Activated naive CD8-positive, alpha-beta T cell treated with anti-CD3 and anti-CD28 coated beads for 36 hours (primary cell): Measurements from ENCODE around the gene AFAP1L2. TPM values are rescaled to one million over a fixed set of nuclear protein-coding genes. Genes with fewer than 3 reads are reported as not detected.

Source experiments
- DNase-seq: peaks from one replicate; pipeline ENCODE4 v3.0.0; 2021
- H3K27ac Mint-ChIP-seq: one replicate; pipeline ENCODE4 v1.8.0; 2022; ENCODE audit warnings: mild to moderate bottlenecking, moderate library complexity, mixed read lengths
- H3K27me3 Mint-ChIP-seq: one replicate; pipeline ENCODE4 v1.8.0; 2022; ENCODE audit warnings: mild to moderate bottlenecking, mixed read lengths
- H3K36me3 Mint-ChIP-seq: one replicate; pipeline ENCODE4 v1.8.0; 2021; ENCODE audit warnings: mild to moderate bottlenecking, mixed read lengths
- H3K4me1 Mint-ChIP-seq: one replicate; pipeline ENCODE4 v1.8.0; 2021; ENCODE audit warnings: mixed read lengths
- H3K4me3 Mint-ChIP-seq: one replicate; pipeline ENCODE4 v1.8.0; 2022; ENCODE audit warnings: mild to moderate bottlenecking, moderate library complexity, mixed read lengths
- H3K9me3 Mint-ChIP-seq: one replicate; pipeline ENCODE4 v1.8.0; 2022; ENCODE audit warnings: mixed read lengths
- total RNA-seq, 2 experiments: library from RNA; stranded (reverse); gene quantifications; one replicate each; pipeline ENCODE4 v1.2.3, GENCODE V29; 2021

AFAP1L2 gene
- total RNA-seq, 2 experiments from 2014 or later, result 3.2 to 4.6 TPM

GRCh38 chr10:114281006-114281405 lies 123.3 kb downstream of the AFAP1L2 start:
- no peaks in the 10 kb centered on the region for H3K27me3 Mint-ChIP-seq

GRCh38 chr10:114279901-114280644 lies 124.2 kb downstream of the AFAP1L2 start:
- H3K4me1 Mint-ChIP-seq, result no peaks in the 10 kb centered on the region
- H3K9me3 Mint-ChIP-seq, result no peaks in the 10 kb centered on the region
- no peak for DNase-seq
- H3K36me3 Mint-ChIP-seq, result no peaks in the 10 kb centered on the region
- no peak overlapping the region for H3K4me3 Mint-ChIP-seq
- no peaks in the 10 kb centered on the region for H3K27me3 Mint-ChIP-seq
- H3K27ac Mint-ChIP-seq, result no peak overlapping the region

More at GRCh38 chr10:114281006-114281405, 123.3 kb downstream of the AFAP1L2 start:
- Mint-ChIP-seq H3K9me3 (no peaks in the 10 kb centered on the region), H3K27ac (no peak overlapping the region), H3K36me3 (no peaks in the 10 kb centered on the region), H3K4me3 (no peak overlapping the region), H3K4me1 (no peaks in the 10 kb centered on the region)
- no peak for DNase-seq

- DNase-seq, result no peak
- H3K4me3 Mint-ChIP-seq, result no peak overlapping the region
- no peaks in the 10 kb centered on the region for H3K4me1 Mint-ChIP-seq
- no peaks in the 10 kb centered on the region for H3K27me3 Mint-ChIP-seq
- no peaks in the 10 kb centered on the region for H3K9me3 Mint-ChIP-seq
- H3K27ac Mint-ChIP-seq, result no peak overlapping the region
- no peaks in the 10 kb centered on the region for H3K36me3 Mint-ChIP-seq
These were observed 125.0 kb downstream of the AFAP1L2 start for GRCh38 chr10:114279289-114279688.

GRCh38 chr10:114278884-114279191 lies 125.5 kb downstream of the AFAP1L2 start:
- no peak overlapping the region for H3K27ac Mint-ChIP-seq
- H3K4me1 Mint-ChIP-seq, result no peaks in the 10 kb centered on the region
- H3K36me3 Mint-ChIP-seq, result no peaks in the 10 kb centered on the region
- H3K27me3 Mint-ChIP-seq, result peaks cover 4% of the 10 kb centered on the region
- H3K9me3 Mint-ChIP-seq, result no peaks in the 10 kb centered on the region
- no peak overlapping the region for H3K4me3 Mint-ChIP-seq
- DNase-seq, result no peak

- Mint-ChIP-seq H3K4me1 (no peaks in the 10 kb centered on the region), H3K9me3 (no peaks in the 10 kb centered on the region), H3K27me3 (peaks cover 5% of the 10 kb centered on the region), H3K4me3 (no peak overlapping the region), H3K27ac (no peak overlapping the region), H3K36me3 (no peaks in the 10 kb centered on the region)
- no peak for DNase-seq
These were observed 126.0 kb downstream of the AFAP1L2 start for GRCh38 chr10:114278140-114278883.

GRCh38 chr10:114276671-114277070 lies 127.6 kb downstream of the AFAP1L2 start:
- peaks cover 5% of the 10 kb centered on the region for H3K27me3 Mint-ChIP-seq
- H3K4me1 Mint-ChIP-seq, result no peaks in the 10 kb centered on the region
- H3K9me3 Mint-ChIP-seq, result no peaks in the 10 kb centered on the region
- no peak overlapping the region for H3K27ac Mint-ChIP-seq
- H3K36me3 Mint-ChIP-seq, result no peaks in the 10 kb centered on the region
- no peak for DNase-seq
- H3K4me3 Mint-ChIP-seq, result no peak overlapping the region

GRCh38 chr10:114276066-114276465 lies 128.2 kb downstream of the AFAP1L2 start:
- Mint-ChIP-seq H3K27ac (no peak overlapping the region), H3K36me3 (no peaks in the 10 kb centered on the region), H3K4me3 (no peak overlapping the region), H3K9me3 (no peaks in the 10 kb centered on the region), H3K27me3 (peaks cover 5% of the 10 kb centered on the region), H3K4me1 (no peaks in the 10 kb centered on the region)
- no peak for DNase-seq

GRCh38 chr10:114274616-114275453 lies 129.5 kb downstream of the AFAP1L2 start:
- Mint-ChIP-seq H3K9me3 (no peaks in the 10 kb centered on the region), H3K4me1 (no peaks in the 10 kb centered on the region), H3K36me3 (no peaks in the 10 kb centered on the region), H3K4me3 (no peak overlapping the region), H3K27me3 (peaks cover 5% of the 10 kb centered on the region), H3K27ac (no peak overlapping the region)
- DNase-seq, result no peak

- no peaks in the 10 kb centered on the region for H3K4me1 Mint-ChIP-seq
- no peaks in the 10 kb centered on the region for H3K36me3 Mint-ChIP-seq
- peaks cover 5% of the 10 kb centered on the region for H3K27me3 Mint-ChIP-seq
- DNase-seq, result no peak
- H3K27ac Mint-ChIP-seq, result no peak overlapping the region
- no peaks in the 10 kb centered on the region for H3K9me3 Mint-ChIP-seq
- H3K4me3 Mint-ChIP-seq, result no peak overlapping the region
These were observed 130.4 kb downstream of the AFAP1L2 start for GRCh38 chr10:114273910-114274309.

- DNase-seq, result no peak
- peaks cover 5% of the 10 kb centered on the region for H3K27me3 Mint-ChIP-seq
- no peak overlapping the region for H3K4me3 Mint-ChIP-seq
- no peaks in the 10 kb centered on the region for H3K9me3 Mint-ChIP-seq
- H3K36me3 Mint-ChIP-seq, result no peaks in the 10 kb centered on the region
- H3K4me1 Mint-ChIP-seq, result no peaks in the 10 kb centered on the region
- no peak overlapping the region for H3K27ac Mint-ChIP-seq
These were observed 131.6 kb downstream of the AFAP1L2 start for GRCh38 chr10:114272696-114273095.

GRCh38 chr10:114271779-114272167 lies 132.5 kb downstream of the AFAP1L2 start:
- Mint-ChIP-seq H3K4me1 (no peaks in the 10 kb centered on the region), H3K27me3 (peaks cover 5% of the 10 kb centered on the region), H3K27ac (no peak overlapping the region), H3K36me3 (no peaks in the 10 kb centered on the region), H3K9me3 (no peaks in the 10 kb centered on the region), H3K4me3 (no peak overlapping the region)
- DNase-seq, result no peak

GRCh38 chr10:114271075-114271778 lies 133.1 kb downstream of the AFAP1L2 start:
- H3K27ac Mint-ChIP-seq, result no peak overlapping the region
- H3K4me3 Mint-ChIP-seq, result no peak overlapping the region
- H3K4me1 Mint-ChIP-seq, result no peaks in the 10 kb centered on the region
- no peaks in the 10 kb centered on the region for H3K9me3 Mint-ChIP-seq
- H3K36me3 Mint-ChIP-seq, result no peaks in the 10 kb centered on the region
- peaks cover 5% of the 10 kb centered on the region for H3K27me3 Mint-ChIP-seq
- DNase-seq, result no peak

GRCh38 chr10:114266521-114266920 lies 137.8 kb downstream of the AFAP1L2 start:
- Mint-ChIP-seq H3K4me1 (no peaks in the 10 kb centered on the region), H3K4me3 (no peak overlapping the region), H3K36me3 (no peaks in the 10 kb centered on the region), H3K27ac (no peak overlapping the region), H3K9me3 (no peaks in the 10 kb centered on the region), H3K27me3 (no peaks in the 10 kb centered on the region)
- DNase-seq, result no peak

- H3K27ac Mint-ChIP-seq, result no peak overlapping the region
- peaks cover 1% of the 10 kb centered on the region for H3K4me1 Mint-ChIP-seq
- DNase-seq, result no peak
- H3K9me3 Mint-ChIP-seq, result no peaks in the 10 kb centered on the region
- H3K4me3 Mint-ChIP-seq, result no peak overlapping the region
- H3K36me3 Mint-ChIP-seq, result no peaks in the 10 kb centered on the region
- no peaks in the 10 kb centered on the region for H3K27me3 Mint-ChIP-seq
These were observed 138.8 kb downstream of the AFAP1L2 start for GRCh38 chr10:114265392-114266053.
